Suprapubic skin (tissue), 4 donors: ENCODE results near the gene ZFR. TPM values are rescaled to one million over a fixed set of nuclear protein-coding genes. Genes with fewer than 3 reads are reported as not detected.

Experiments used
- DNase-seq, 2 donors: peaks; one replicate each; pipeline ENCODE4 v3.0.0-alpha.2; 2019; ENCODE audit warnings: low spot score in 2 of 2
- H3K27ac ChIP-seq: fragments of 200-600 bp; sonication (generic); one replicate; pipeline ENCODE4 v1.5.1; 2019
- H3K27me3 ChIP-seq: fragments of 200-600 bp; sonication (generic); one replicate; pipeline ENCODE4 v1.5.1; 2019
- H3K36me3 ChIP-seq: fragments of 200-600 bp; sonication (generic); one replicate; pipeline ENCODE4 v1.5.1; 2019
- H3K4me1 ChIP-seq: fragments of 200-600 bp; sonication (generic); one replicate; pipeline ENCODE4 v1.5.1; 2019
- H3K4me3 ChIP-seq: fragments of 200-600 bp; sonication (generic); one replicate; pipeline ENCODE4 v1.5.1; 2019; ENCODE audit warnings: mild to moderate bottlenecking
- H3K9me3 ChIP-seq: fragments of 200-600 bp; sonication (generic); one replicate; pipeline ENCODE4 v1.5.1; 2019
- CTCF ChIP-seq, 2 donors: fragments of 200-600 bp in 1 of 2; fragments of 450-650 bp in 1 of 2; sonication (generic) in 1 of 2; IDR thresholded peaks; one replicate each; pipeline ENCODE4 v1.5.1; 2016 to 2019; ENCODE audit warnings: antibody characterized with exemption in 2 of 2, mild to moderate bottlenecking in 1 of 2, moderate library complexity in 1 of 2
- EP300 ChIP-seq: sonication (generic); formaldehyde crosslinking; IDR thresholded peaks from one replicate; pipeline ENCODE4 v1.6.1; 2017; ENCODE audit warnings: antibody characterized with exemption
- POLR2A ChIP-seq, 2 donors: fragments of 450-650 bp; IDR thresholded peaks; one replicate each; pipeline ENCODE4 v1.6.1; 2017; ENCODE audit warnings: antibody characterized with exemption in 2 of 2, mild to moderate bottlenecking in 2 of 2, moderate library complexity in 2 of 2
- POLR2AphosphoS5 ChIP-seq, 3 donors: sonication (generic); formaldehyde crosslinking; IDR thresholded peaks; one replicate each; pipeline ENCODE4 v1.6.1; 2017; ENCODE audit warnings: antibody characterized with exemption in 3 of 3
- WGBS: methylation state at CpG from one replicate; pipeline ENCODE4 v1.1.5; 2018; 5-methylcytosine and 5-hydroxymethylcytosine counted together
- total RNA-seq, 4 donors: library from RNA; depleted of rRNA; stranded (reverse); fragments of >200 nt; gene quantifications; one replicate each; pipeline ENCODE4 v1.1.0, GENCODE V29; 2016

Gene ZFR
- total RNA-seq, 4 donors from 2014 or later = 49.0 to 66.8 (median 54.1) TPM

DNA sequence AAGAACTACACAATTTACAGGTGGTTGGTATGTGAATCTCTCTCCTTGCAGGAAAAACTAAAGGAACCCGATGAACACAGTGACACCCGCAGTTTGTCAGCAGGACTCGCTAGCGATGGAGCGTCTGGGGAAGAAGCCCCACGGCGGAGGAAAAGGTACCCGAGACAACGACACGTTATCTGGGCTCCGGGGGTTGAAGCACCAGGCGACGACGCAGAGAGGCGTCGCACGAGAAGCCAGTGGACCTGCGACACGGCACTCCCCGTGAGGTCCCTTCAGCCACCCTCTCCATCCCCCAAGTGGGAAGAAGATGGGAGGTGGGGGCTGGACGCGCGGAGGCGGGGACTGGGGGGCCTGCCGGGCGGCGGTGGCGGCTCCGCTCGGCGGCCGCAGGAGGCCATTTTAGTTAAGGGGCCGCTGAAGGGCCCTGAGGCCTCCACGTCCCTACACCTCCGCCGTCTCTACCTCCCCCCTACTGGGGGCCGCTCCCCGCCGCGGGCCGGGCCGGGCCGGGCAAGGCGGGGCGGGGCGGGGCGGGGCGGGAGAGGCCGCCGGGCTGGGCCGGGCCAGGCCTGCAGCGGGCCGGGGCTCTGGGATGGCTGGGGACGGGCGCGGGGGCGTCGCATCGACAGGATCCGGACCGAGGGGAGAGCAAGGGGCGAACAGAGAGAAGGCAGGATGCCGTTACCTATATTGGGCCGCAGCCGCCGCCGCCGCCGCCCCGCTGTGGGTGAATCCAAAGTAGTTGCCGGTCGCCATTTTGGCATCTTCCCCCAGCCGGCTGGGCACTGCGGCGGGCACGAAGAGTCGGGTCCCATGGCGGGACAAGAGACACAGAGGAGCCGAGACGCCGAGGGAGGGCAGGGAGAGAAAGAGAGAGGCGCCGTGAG lies 754 bp downstream of the ZFR start:
- H3K4me3 ChIP-seq = peak overlapping the region; percentile 83
- no peaks in the 10 kb centered on the region for H3K36me3 ChIP-seq
- WGBS = 0% methylated on average over 10 of the region's 83 CpGs
- H3K27me3 ChIP-seq = no peaks in the 10 kb centered on the region
- no peaks in the 10 kb centered on the region for H3K9me3 ChIP-seq
- DNase-seq = peak; percentile 72 to 83
- peak overlapping the region; percentile 93 for H3K27ac ChIP-seq
- peaks cover 66% of the 10 kb centered on the region for H3K4me1 ChIP-seq
- TF ChIP-seq EP300 (no peak), CTCF (IDR thresholded peaks at IDR 0.05) (no peak), POLR2AphosphoS5 (IDR thresholded peaks at IDR 0.05) (no peak), POLR2A (IDR thresholded peaks at IDR 0.05) (no peak)

DNA sequence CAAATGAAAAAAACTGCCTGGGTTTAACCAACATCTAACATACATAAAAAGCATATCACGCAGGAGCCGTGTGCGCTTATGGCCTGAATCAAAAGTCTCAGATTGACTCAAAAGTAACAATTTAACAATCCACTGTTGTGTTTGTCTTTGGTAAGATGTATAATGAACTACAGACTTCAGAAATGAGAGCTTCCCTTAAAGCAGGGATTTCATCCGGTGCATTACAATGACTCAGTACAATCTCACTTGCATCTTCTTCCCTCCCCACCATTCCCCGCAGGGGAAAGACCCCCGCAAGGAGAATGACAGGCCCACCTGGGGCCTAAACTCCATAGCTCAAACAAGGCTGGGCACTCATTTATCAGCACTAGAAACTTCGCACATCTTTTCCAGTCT lies 1.4 kb downstream of the ZFR start:
- Histone ChIP-seq H3K4me1 (peaks cover 67% of the 10 kb centered on the region), H3K27ac (peak overlapping the region; percentile 93), H3K4me3 (peak overlapping the region; percentile 83), H3K27me3 (no peaks in the 10 kb centered on the region), H3K36me3 (no peaks in the 10 kb centered on the region), H3K9me3 (no peaks in the 10 kb centered on the region)
- DNase-seq = no peak
- no peak for TF ChIP-seq POLR2AphosphoS5 (IDR thresholded peaks at IDR 0.05)
- TF ChIP-seq CTCF (IDR thresholded peaks at IDR 0.05) = no peak
- TF ChIP-seq EP300 = no peak
- no peak for TF ChIP-seq POLR2A (IDR thresholded peaks at IDR 0.05)
- WGBS = 14% methylated on average over 7 of the region's 7 CpGs

- Histone ChIP-seq H3K27me3 (no peaks in the 10 kb centered on the region), H3K4me3 (no peak overlapping the region), H3K27ac (no peak overlapping the region), H3K36me3 (no peaks in the 10 kb centered on the region), H3K4me1 (peaks cover 50% of the 10 kb centered on the region), H3K9me3 (no peaks in the 10 kb centered on the region)
- 45% methylated on average over 3 of the region's 3 CpGs for WGBS
- TF ChIP-seq CTCF (IDR thresholded peaks at IDR 0.05) = no peak
- no peak for TF ChIP-seq EP300
- TF ChIP-seq POLR2AphosphoS5 (IDR thresholded peaks at IDR 0.05) = no peak
- no peak for TF ChIP-seq POLR2A (IDR thresholded peaks at IDR 0.05)
- DNase-seq = no peak
These were observed 5.4 kb downstream of the ZFR start for GRCh38 chr5:32439086-32439642.

DNA sequence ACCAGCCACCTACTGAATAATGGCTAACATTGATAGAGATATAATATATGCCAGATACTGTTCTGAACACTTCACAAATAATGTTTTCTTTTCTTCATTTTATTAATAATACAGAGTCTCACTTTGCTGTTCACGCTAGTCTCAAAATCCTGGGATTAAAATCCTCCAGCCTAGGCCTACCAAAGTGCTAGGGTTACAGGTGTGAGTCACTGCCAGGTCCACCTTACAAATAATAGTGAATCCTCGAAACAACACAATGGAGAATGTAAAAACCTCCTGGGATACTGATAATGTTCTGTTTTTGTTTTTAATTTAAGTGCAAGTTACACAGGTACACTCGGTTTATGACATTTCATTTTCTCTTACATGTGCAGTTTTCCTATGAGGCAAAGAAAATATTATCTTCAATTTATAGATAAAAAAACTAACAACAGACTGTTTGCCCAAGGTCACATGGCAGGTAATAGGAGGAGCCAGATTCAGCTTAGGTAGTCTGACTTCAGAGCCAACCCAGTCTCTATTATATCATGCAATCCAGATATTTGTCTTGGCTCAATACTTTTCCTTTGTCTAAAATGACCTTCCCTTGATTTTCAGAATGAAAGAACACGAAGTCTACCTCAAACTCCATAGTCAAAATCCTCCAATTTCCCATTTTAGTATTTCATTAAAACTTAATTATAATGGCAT lies 7.8 kb downstream of the ZFR start:
- TF ChIP-seq POLR2AphosphoS5 (IDR thresholded peaks at IDR 0.05) (no peak), EP300 (no peak), CTCF (IDR thresholded peaks at IDR 0.05) (no peak), POLR2A (IDR thresholded peaks at IDR 0.05) (no peak)
- Histone ChIP-seq H3K4me3 (no peak overlapping the region), H3K27me3 (no peaks in the 10 kb centered on the region), H3K4me1 (peaks cover 30% of the 10 kb centered on the region), H3K36me3 (no peaks in the 10 kb centered on the region), H3K27ac (no peak overlapping the region), H3K9me3 (no peaks in the 10 kb centered on the region)
- no peak for DNase-seq
- whole genome bisulfite sequencing = 88% methylated on average over 4 of the region's 4 CpGs

GRCh38 chr5:32435383-32435782 lies 9.2 kb downstream of the ZFR start:
- Histone ChIP-seq H3K36me3 (no peaks in the 10 kb centered on the region), H3K4me1 (peaks cover 20% of the 10 kb centered on the region), H3K9me3 (no peaks in the 10 kb centered on the region), H3K27me3 (no peaks in the 10 kb centered on the region), H3K27ac (no peak overlapping the region), H3K4me3 (no peak overlapping the region)
- WGBS = 81% methylated on average over 3 of the region's 3 CpGs
- no peak for DNase-seq
- TF ChIP-seq EP300 (no peak), POLR2AphosphoS5 (IDR thresholded peaks at IDR 0.05) (no peak), CTCF (IDR thresholded peaks at IDR 0.05) (no peak), POLR2A (IDR thresholded peaks at IDR 0.05) (no peak)
